Panc1 (cell line): Measurements from ENCODE around the gene UGT2B28. TPM values are rescaled to one million over a fixed set of nuclear protein-coding genes. Genes with fewer than 3 reads are reported as not detected.
"Not testable (repeated sequence)": the region's sequence is repeated elsewhere in the genome, so short reads cannot be mapped to it uniquely, and the experiment has no call there.

Experiments used
- ATAC-seq: fragments of 200-7000 bp; cut with Tn5 transposase; 2 replicates; pipeline ENCODE4 v1.9.1; 2020; ENCODE audit warnings: mild to moderate bottlenecking, moderate library complexity
- Bru-seq: library from RNA; stranded (reverse); fragments of 400-500 nt; gene quantifications from one replicate; lab custom pipeline; 2021; lab: Mats Ljungman, UMichigan
- BruChase-seq, 2 experiments: library from RNA; stranded (reverse); fragments of 400-500 nt; gene quantifications; one replicate each; lab custom pipeline; 2021; lab: Mats Ljungman, UMichigan
- BruUV-seq: library from RNA; stranded (reverse); fragments of 400-500 nt; replicated peaks from 2 replicates; lab custom pipeline; 2021; lab: Mats Ljungman, UMichigan
- CTCF ChIA-PET: fragments of 300-600 bp; sonication (Branson Sonifier 250); formaldehyde crosslinking; loops from one replicate; lab custom pipeline; 2022; ENCODE audit warnings: antibody characterized with exemption; lab: Charles Lee
- POLR2A ChIA-PET: fragments of 300-600 bp; sonication (Branson Sonifier 250); formaldehyde crosslinking; loops from one replicate; lab custom pipeline; 2022; ENCODE audit warnings: antibody characterized with exemption; lab: Charles Lee
- DNase-seq: peaks from one replicate; pipeline ENCODE4 v3.0.0-alpha.2; 2010; ENCODE audit warnings: low read depth, low spot score
- H3K27ac ChIP-seq: 2 replicates; pipeline ENCODE4 v1.5.1; 2011; ENCODE audit warnings: mild to moderate bottlenecking, low read length, inconsistent platforms
- H3K27me3 ChIP-seq: fragments of 200-500 bp; sonication (Bioruptor generic); 2 replicates; pipeline ENCODE4 v1.6.0; 2014; ENCODE audit warnings: low read length, inconsistent platforms; ENCODE audit not compliant: control insufficient read depth, insufficient read depth
- H3K36me3 ChIP-seq: fragments of 200-500 bp; sonication (Bioruptor generic); 2 replicates; pipeline ENCODE4 v1.5.1; 2014; ENCODE audit warnings: inconsistent platforms, mild to moderate bottlenecking, low read length, moderate library complexity; ENCODE audit not compliant: control insufficient read depth, insufficient read depth
- H3K4me1 ChIP-seq: 2 replicates; pipeline ENCODE4 v1.5.1; 2011; ENCODE audit warnings: inconsistent platforms, mild to moderate bottlenecking, low read length, moderate library complexity; ENCODE audit not compliant: control insufficient read depth, insufficient read depth
- H3K4me3 ChIP-seq, 2 experiments: 2 replicates each; pipeline ENCODE4 v1.5.1; 2011 to 2012; ENCODE audit warnings: low read depth in 2 of 2, low read length in 2 of 2, mild to moderate bottlenecking in 2 of 2, inconsistent platforms in 1 of 2, moderate library complexity in 1 of 2
- H3K9me3 ChIP-seq: fragments of 200-500 bp; sonication (Bioruptor generic); 2 replicates; pipeline ENCODE4 v1.5.1; 2014; ENCODE audit warnings: low read depth, mild to moderate bottlenecking, inconsistent platforms, low read length, moderate library complexity; ENCODE audit not compliant: control insufficient read depth, insufficient read depth
- CTCF ChIP-seq: fragments of 450-650 bp; IDR thresholded peaks from 2 replicates; pipeline ENCODE4 v1.5.1; 2017; ENCODE audit warnings: mild to moderate bottlenecking
- POLR2AphosphoS5 ChIP-seq: IDR thresholded peaks from 2 replicates; pipeline ENCODE4 v1.6.1; 2012; ENCODE audit warnings: mild to moderate bottlenecking, low read depth, low read length, moderate library complexity
- REST ChIP-seq, 2 experiments: IDR thresholded peaks; 2 replicates each; pipeline ENCODE4 v1.6.1; 2011 to 2012; ENCODE audit warnings: low read depth in 2 of 2, control low read depth in 1 of 2, low read length in 1 of 2, mild to moderate bottlenecking in 1 of 2, moderate library complexity in 1 of 2; ENCODE audit not compliant: insufficient read depth in 1 of 2
- SIN3A ChIP-seq: IDR thresholded peaks from 2 replicates; pipeline ENCODE4 v1.6.1; 2012; ENCODE audit warnings: low read depth, mild to moderate bottlenecking, low read length, moderate library complexity, borderline replicate concordance; ENCODE audit not compliant: insufficient read depth
- TCF7L2 ChIP-seq: IDR thresholded peaks from 2 replicates; pipeline ENCODE4 v1.6.1; 2011; ENCODE audit warnings: mild to moderate bottlenecking, low read depth, low read length, inconsistent platforms
- in situ Hi-C: cut with HindIII; loops from 2 replicates; pipeline ENCODE4 v1.10.0; 2016; ENCODE audit warnings: low sequenced_read_pairs, low pct_unique_long_range_greater_than_20kb
- intact Hi-C: fragments of 100-400 bp; cut with micrococcal nuclease; formaldehyde crosslinking; loops from one replicate; pipeline ENCODE4 v1.10.0; 2022; ENCODE audit not compliant: unreplicated experiment
- long read RNA-seq: library from polyadenylated mRNA; unstranded; transcript quantifications from one replicate; pipeline ENCODE4 v2.0.0, GENCODE V29; 2021; ENCODE audit not compliant: unreplicated experiment
- polyA plus RNA-seq: library from polyadenylated mRNA; unstranded; fragments of >200 nt; gene quantifications from one replicate; pipeline ENCODE4 v1.2.1, GENCODE V29; 2012; ENCODE audit warnings: missing spikeins; ENCODE audit not compliant: insufficient read length
- total RNA-seq: library from RNA; stranded (reverse); gene quantifications from one replicate; pipeline ENCODE4 v1.2.1, GENCODE V29; 2021; ENCODE audit not compliant: unreplicated experiment

The UGT2B28 gene
- total RNA-seq (not detected), Bru-seq, nascent RNA (not detected), BruChase-seq, experiment 1, labeled RNA remaining after a 2-hour chase (not detected), BruChase-seq, experiment 2, labeled RNA remaining after a 6-hour chase (not detected)
- not detected for polyA plus RNA-seq
- long read RNA-seq, result 0 reads

GRCh38 chr4:69280081-69280480, at the start of gene UGT2B28:
UGT2B28 (plus strand) TSS chr4:69280475; CDS start chr4:69280501, 26 bp downstream.
- DNase-seq, intact Hi-C loops, H3K4me1 ChIP-seq, H3K9me3 ChIP-seq, ATAC-seq, H3K4me3 ChIP-seq, H3K27ac ChIP-seq, H3K27me3 ChIP-seq, CTCF ChIA-PET, H3K36me3 ChIP-seq, in situ Hi-C loops, POLR2A ChIA-PET, BruUV-seq: not testable (repeated sequence)

- ChIA-PET POLR2A (no interaction called here), CTCF (no interaction called here)
- intact Hi-C loops (no loop called here), in situ Hi-C loops (no loop called here)
- no TSS peak for BruUV-seq
- Histone ChIP-seq H3K9me3 (no peaks in the 10 kb centered on the region), H3K27ac (no peak overlapping the region), H3K4me3 (no peak overlapping the region), H3K36me3 (no peaks in the 10 kb centered on the region), H3K27me3 (no peaks in the 10 kb centered on the region), H3K4me1 (no peaks in the 10 kb centered on the region)
- DNase-seq (no peak), ATAC-seq (no peak)
- no peak for TF ChIP-seq REST (IDR thresholded peaks at IDR 0.05; ENCODE audit: insufficient read depth in 1 of 2, low read depth in 2 of 2, low read length in 1 of 2)
- no peak for TF ChIP-seq POLR2AphosphoS5
- no peak for TF ChIP-seq TCF7L2
- TF ChIP-seq SIN3A, result no peak
- no peak for TF ChIP-seq CTCF
Observed at GRCh38 chr4:69239092-69239491, 41.2 kb upstream of the UGT2B28 start.

- H3K27me3 ChIP-seq, result no peaks in the 10 kb centered on the region
- no TSS peak for BruUV-seq
- TF ChIP-seq CTCF, result no peak
- POLR2A ChIA-PET, result no interaction called here
- DNase-seq (no peak), ATAC-seq (no peak)
- no peak overlapping the region for H3K27ac ChIP-seq
- intact Hi-C loops, result no loop called here
- no peaks in the 10 kb centered on the region for H3K9me3 ChIP-seq
- H3K4me3 ChIP-seq, result no peak overlapping the region
- in situ Hi-C loops, result no loop called here
- no peaks in the 10 kb centered on the region for H3K4me1 ChIP-seq
- H3K36me3 ChIP-seq, result no peaks in the 10 kb centered on the region
- CTCF ChIA-PET, result no interaction called here
Observed at GRCh38 chr4:69239557-69240168, 40.6 kb upstream of the UGT2B28 start.

GRCh38 chr4:69240787-69241186, 39.5 kb upstream of the UGT2B28 start:
- CTCF ChIA-PET, ATAC-seq, BruUV-seq, DNase-seq, H3K27me3 ChIP-seq, H3K27ac ChIP-seq, H3K9me3 ChIP-seq, intact Hi-C loops, H3K4me3 ChIP-seq, in situ Hi-C loops, H3K36me3 ChIP-seq, H3K4me1 ChIP-seq: not testable (repeated sequence)
- POLR2A ChIA-PET, result interaction anchor here (0.6 kb wide), 1 partner anchor 33 kb away, joined by 3 read pairs; no protein-coding TSS in a partner anchor
